DND-41 (cell line): Measurements from ENCODE around the gene TCF12.

Source experiments
- ATAC-seq: fragments of 200-7000 bp; cut with Tn5 transposase; 3 replicates; pipeline ENCODE4 v1.9.1; 2021; ENCODE audit warnings: low read depth; ENCODE audit not compliant: insufficient read depth
- DNase-seq: peaks from one replicate; pipeline ENCODE4 v3.0.0-alpha.2; 2020
- H2AFZ ChIP-seq: 2 replicates; pipeline ENCODE4 v1.6.0; 2012; ENCODE audit warnings: low read depth, low read length
- H3K27ac ChIP-seq: 2 replicates; pipeline ENCODE4 v1.5.1; 2012; ENCODE audit warnings: low read length, inconsistent platforms
- H3K27me3 ChIP-seq: fragments of 200-600 bp; sonication (generic); 2 replicates; pipeline ENCODE4 v1.6.0; 2012; ENCODE audit warnings: low read length, mild to moderate bottlenecking, inconsistent platforms; ENCODE audit not compliant: insufficient read depth, poor library complexity
- H3K36me3 ChIP-seq: 2 replicates; pipeline ENCODE4 v1.5.1; 2012; ENCODE audit warnings: low read length, inconsistent platforms; ENCODE audit not compliant: insufficient read depth
- H3K4me1 ChIP-seq: 2 replicates; pipeline ENCODE4 v1.5.1; 2012; ENCODE audit warnings: mild to moderate bottlenecking, low read length; ENCODE audit not compliant: insufficient read depth
- H3K4me2 ChIP-seq: 2 replicates; pipeline ENCODE4 v1.6.0; 2012; ENCODE audit warnings: mild to moderate bottlenecking, moderate library complexity, low read length, inconsistent platforms; ENCODE audit not compliant: insufficient read depth
- H3K4me3 ChIP-seq, 2 experiments: fragments of 200-600 bp in 1 of 2; shearing (Covaris generic) in 1 of 2; 2 replicates each; pipeline ENCODE4 v1.5.1; 2012 to 2016; ENCODE audit warnings: inconsistent platforms in 2 of 2, low read length in 2 of 2, mild to moderate bottlenecking in 2 of 2, low read depth in 1 of 2, moderate library complexity in 1 of 2
- H3K79me2 ChIP-seq: 2 replicates; pipeline ENCODE4 v1.6.0; 2012; ENCODE audit warnings: low read length, inconsistent platforms; ENCODE audit not compliant: insufficient read depth
- H3K9ac ChIP-seq: 2 replicates; pipeline ENCODE4 v1.6.0; 2012; ENCODE audit warnings: low read depth, mild to moderate bottlenecking, inconsistent platforms, low read length, moderate library complexity
- H3K9me3 ChIP-seq: 2 replicates; pipeline ENCODE4 v1.5.1; 2012; ENCODE audit warnings: low read length, moderate library complexity, mild to moderate bottlenecking, inconsistent platforms; ENCODE audit not compliant: insufficient read depth, severe bottlenecking
- H4K20me1 ChIP-seq: 2 replicates; pipeline ENCODE4 v1.6.0; 2012; ENCODE audit warnings: low read length; ENCODE audit not compliant: insufficient read depth
- EZH2 ChIP-seq: IDR thresholded peaks from 3 replicates; pipeline ENCODE4 v1.6.1; 2012; ENCODE audit warnings: borderline replicate concordance, low read depth, mild to moderate bottlenecking, moderate library complexity, low read length, inconsistent platforms; ENCODE audit not compliant: severe bottlenecking
- TF ChIP-seq, protein P1 (sequence below): IDR thresholded peaks from 2 replicates; pipeline ENCODE4 v1.5.1; 2012; ENCODE audit warnings: borderline replicate concordance, low read length, moderate library complexity, mild to moderate bottlenecking; ENCODE audit not compliant: poor library complexity, severe bottlenecking; ENCODE audit errors: extremely low read depth

Gene TCF12

DNA sequence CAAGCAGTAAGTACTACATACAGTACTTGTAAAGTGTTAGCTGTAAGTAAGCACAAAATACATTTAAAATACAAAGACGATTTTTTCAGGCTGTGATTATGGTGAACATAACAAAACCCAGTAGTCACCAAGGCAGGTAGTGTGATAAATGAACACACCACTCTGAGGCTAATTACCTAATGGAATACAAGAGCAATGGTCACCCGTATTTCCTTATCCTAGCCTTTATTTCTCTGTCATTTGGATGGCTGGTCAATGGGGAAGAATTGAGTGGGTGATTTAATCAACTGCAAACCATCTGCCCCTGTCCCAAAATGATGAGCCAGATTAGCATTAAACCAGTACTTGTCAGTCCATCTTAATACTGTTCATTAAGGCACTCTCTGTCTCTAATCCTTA, 368.7 kb downstream of the TCF12 start:
- Histone ChIP-seq H3K36me3 (peaks cover 81% of the 10 kb centered on the region), H4K20me1 (no peaks in the 10 kb centered on the region), H3K79me2 (no peaks in the 10 kb centered on the region), H3K4me2 (no peak overlapping the region), H3K9me3 (no peaks in the 10 kb centered on the region), H3K4me1 (no peaks in the 10 kb centered on the region), H3K27me3 (no peaks in the 10 kb centered on the region), H2AFZ (no peak overlapping the region), H3K9ac (no peak overlapping the region), H3K4me3 (no peak overlapping the region), H3K27ac (no peak overlapping the region)
- TF ChIP-seq EZH2: no peak
- TF ChIP-seq, protein P1, sequence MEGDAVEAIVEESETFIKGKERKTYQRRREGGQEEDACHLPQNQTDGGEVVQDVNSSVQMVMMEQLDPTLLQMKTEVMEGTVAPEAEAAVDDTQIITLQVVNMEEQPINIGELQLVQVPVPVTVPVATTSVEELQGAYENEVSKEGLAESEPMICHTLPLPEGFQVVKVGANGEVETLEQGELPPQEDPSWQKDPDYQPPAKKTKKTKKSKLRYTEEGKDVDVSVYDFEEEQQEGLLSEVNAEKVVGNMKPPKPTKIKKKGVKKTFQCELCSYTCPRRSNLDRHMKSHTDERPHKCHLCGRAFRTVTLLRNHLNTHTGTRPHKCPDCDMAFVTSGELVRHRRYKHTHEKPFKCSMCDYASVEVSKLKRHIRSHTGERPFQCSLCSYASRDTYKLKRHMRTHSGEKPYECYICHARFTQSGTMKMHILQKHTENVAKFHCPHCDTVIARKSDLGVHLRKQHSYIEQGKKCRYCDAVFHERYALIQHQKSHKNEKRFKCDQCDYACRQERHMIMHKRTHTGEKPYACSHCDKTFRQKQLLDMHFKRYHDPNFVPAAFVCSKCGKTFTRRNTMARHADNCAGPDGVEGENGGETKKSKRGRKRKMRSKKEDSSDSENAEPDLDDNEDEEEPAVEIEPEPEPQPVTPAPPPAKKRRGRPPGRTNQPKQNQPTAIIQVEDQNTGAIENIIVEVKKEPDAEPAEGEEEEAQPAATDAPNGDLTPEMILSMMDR: no peak
- ATAC-seq: no peak
- DNase-seq: no peak

DNA sequence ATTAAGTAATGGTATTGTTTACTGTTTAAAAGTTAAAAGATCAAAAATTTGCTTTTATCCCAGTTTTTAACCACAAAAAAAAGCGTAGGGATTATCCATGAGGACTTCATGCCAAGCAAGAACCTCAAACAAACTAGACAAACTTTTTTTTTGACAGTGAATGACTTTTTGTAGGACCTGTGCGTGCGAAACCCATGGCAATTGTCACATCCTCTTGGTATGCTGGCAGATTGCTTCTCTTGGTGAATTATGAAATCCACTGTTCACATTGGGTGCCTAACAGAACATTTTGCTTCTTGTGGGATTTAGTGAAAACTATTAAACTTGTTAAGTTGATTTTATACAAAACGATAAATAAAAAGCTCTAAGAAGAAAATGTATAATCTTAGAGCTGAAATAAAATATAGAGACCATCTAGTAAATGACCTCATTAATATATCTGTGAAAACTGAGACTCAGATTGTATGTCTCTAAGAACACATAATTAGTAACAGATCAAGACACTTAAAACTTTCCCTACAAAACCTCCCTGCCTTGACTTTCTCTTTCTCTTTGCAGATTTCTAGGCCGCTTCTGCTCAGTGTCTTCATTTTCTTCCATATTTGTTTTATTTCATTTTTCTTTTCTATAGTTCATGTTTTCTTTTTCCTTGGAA, 370.6 kb downstream of the TCF12 start:
- peaks cover 63% of the 10 kb centered on the region for H3K36me3 ChIP-seq
- ATAC-seq: no peak
- no peak overlapping the region for H3K27ac ChIP-seq

DNA sequence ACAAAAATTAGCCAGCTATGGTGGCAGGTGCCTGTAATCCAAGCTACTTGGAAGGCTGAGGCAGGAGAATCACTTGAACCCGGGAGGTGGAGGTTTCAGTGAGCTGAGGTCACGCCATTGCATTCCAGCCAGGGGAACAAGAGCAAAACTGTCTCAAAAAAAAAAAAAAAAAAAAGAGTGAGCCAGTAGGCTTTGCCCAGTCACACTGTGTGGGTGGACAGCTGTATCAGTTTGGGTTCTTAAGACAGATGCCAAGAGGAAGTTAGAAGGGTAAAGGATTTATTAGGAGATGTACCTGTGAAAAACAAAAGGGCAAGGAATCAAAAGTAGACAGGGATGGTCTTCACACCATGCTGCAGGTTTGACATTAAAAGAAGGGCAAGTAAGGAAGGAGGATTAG, 371.7 kb downstream of the TCF12 start:
- Histone ChIP-seq H3K4me3 (no peak overlapping the region), H3K36me3 (peaks cover 53% of the 10 kb centered on the region), H3K9ac (no peak overlapping the region), H4K20me1 (no peaks in the 10 kb centered on the region), H3K4me2 (no peak overlapping the region), H3K27ac (no peak overlapping the region), H3K27me3 (no peaks in the 10 kb centered on the region), H2AFZ (no peak overlapping the region), H3K4me1 (no peaks in the 10 kb centered on the region), H3K79me2 (no peaks in the 10 kb centered on the region), H3K9me3 (no peaks in the 10 kb centered on the region)
- DNase-seq (no peak), ATAC-seq (no peak)
- TF ChIP-seq, protein P1: no peak
- no peak for TF ChIP-seq EZH2

More for the DNA sequence above, 370.6 kb downstream of the TCF12 start:
- no peak for TF ChIP-seq EZH2
- TF ChIP-seq, protein P1: no peak
- Histone ChIP-seq H3K4me1 (no peaks in the 10 kb centered on the region), H4K20me1 (no peaks in the 10 kb centered on the region), H3K79me2 (no peaks in the 10 kb centered on the region), H3K9ac (no peak overlapping the region), H2AFZ (no peak overlapping the region), H3K27me3 (no peaks in the 10 kb centered on the region), H3K4me3 (no peak overlapping the region), H3K9me3 (no peaks in the 10 kb centered on the region), H3K4me2 (no peak overlapping the region)
- DNase-seq: no peak
